Measurements from ENCODE around the gene SLC22A4. TPM values are rescaled to one million over a fixed set of nuclear protein-coding genes. Genes with fewer than 3 reads are reported as not detected.

SLC22A4 gene
- total and polyA plus RNA-seq, 3 experiments from 2014 or later, result 0.15 to 2.9 (median 2.6) TPM

DNA sequence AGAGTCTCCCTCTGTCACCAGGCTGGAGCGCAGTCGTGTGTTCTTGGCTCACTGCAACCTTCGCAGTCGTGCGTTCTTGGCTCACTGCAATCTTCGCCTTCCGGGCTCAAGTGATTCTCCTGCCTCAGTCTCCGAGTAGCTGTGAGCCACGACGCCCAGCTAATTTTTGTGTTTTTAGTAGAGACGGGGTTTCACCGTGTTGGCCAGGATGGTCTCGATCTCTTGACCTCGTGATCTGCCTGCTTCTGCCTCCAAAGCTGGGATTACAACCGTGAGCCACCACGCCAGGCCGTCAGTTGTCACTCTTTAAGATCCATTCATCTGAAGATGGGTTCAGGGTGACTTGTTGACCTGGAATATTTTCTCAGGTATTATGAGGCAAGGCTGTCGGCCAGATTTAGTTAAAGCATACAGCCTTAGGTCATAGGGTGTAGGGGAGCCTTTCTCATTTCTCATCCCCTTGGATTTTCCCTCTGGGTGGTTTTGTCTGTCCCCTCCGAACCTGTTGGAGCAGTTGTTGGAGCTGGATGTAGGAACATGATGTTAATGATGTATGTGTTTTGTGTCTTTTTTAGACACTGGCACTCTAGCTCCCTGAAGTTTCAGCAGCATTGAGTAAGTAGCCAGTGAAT, 76.9 kb downstream of the SLC22A4 start:
- H3K9me3 Mint-ChIP-seq, result no peaks in the 10 kb centered on the region
- H3K4me1 Mint-ChIP-seq, result peaks cover 17 to 30% (median 29%) of the 10 kb centered on the region in 3 donors
- H3K27ac ChIP-seq (ENCODE audit: low read depth, low read length), result peak overlapping the region; percentile 69
- DNase-seq, result no peak
- no peaks in the 10 kb centered on the region for H3K36me3 ChIP-seq (ENCODE audit: insufficient read depth, low read length)
- no peak overlapping the region for H3K4me3 ChIP-seq (ENCODE audit: low read length)
- no peaks in the 10 kb centered on the region for H3K9me3 ChIP-seq (ENCODE audit: low read length)
- no peaks in the 10 kb centered on the region for H3K27me3 ChIP-seq (ENCODE audit: insufficient read depth, low read length, poor library complexity, severe bottlenecking)
- ChIA-PET POLR2A (no interaction called here), CTCF (interaction anchor here (4.6 kb wide), 1 partner anchor 130 kb away, joined by 16 read pairs; no protein-coding TSS in a partner anchor)
- peak overlapping the region; percentile 67 to 92 (median 83) for H3K4me3 Mint-ChIP-seq
- H3K36me3 Mint-ChIP-seq, result peaks cover 0 to 1% (median 0%) of the 10 kb centered on the region in 3 donors
- peak overlapping the region; percentile 32 to 95 (median 62) for H3K27ac Mint-ChIP-seq
- H3K4me1 ChIP-seq (ENCODE audit: insufficient read depth, low read length), result peaks cover 27% of the 10 kb centered on the region
- no peaks in the 10 kb centered on the region for H3K27me3 Mint-ChIP-seq

DNA sequence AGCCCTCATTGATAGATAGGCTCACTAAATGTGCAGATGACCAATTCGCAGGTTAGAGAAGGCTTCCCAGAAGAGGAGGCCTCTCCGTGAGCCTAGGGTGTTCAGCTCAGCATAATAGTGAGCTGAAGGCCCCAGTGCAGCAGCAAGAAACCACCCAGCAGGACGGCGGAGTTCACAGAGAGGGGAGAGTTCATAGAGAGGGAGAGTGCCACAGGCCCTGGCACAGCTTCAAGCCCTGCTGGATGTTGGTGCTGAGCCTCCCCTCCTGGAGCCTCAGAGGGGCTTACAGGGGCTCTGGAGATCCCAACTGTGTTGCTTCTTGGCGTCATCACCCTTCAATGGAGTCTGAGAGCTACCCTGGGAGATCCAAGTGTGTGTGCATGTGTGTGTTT, 77.4 kb downstream of the SLC22A4 start:
- H3K27me3 Mint-ChIP-seq, result no peaks in the 10 kb centered on the region
- ChIA-PET CTCF (interaction anchor here (4.6 kb wide), 1 partner anchor 130 kb away, joined by 16 read pairs; no protein-coding TSS in a partner anchor), POLR2A (no interaction called here)
- no peak for DNase-seq
- H3K27ac ChIP-seq (ENCODE audit: low read depth, low read length), result no peak overlapping the region
- H3K4me1 ChIP-seq (ENCODE audit: insufficient read depth, low read length), result peaks cover 27% of the 10 kb centered on the region
- H3K36me3 Mint-ChIP-seq, result peaks cover 0 to 1% (median 0%) of the 10 kb centered on the region in 3 donors
- no peak overlapping the region for H3K4me3 ChIP-seq (ENCODE audit: low read length)
- no peaks in the 10 kb centered on the region for H3K36me3 ChIP-seq (ENCODE audit: insufficient read depth, low read length)
- no peaks in the 10 kb centered on the region for H3K9me3 Mint-ChIP-seq
- H3K4me1 Mint-ChIP-seq, result peaks cover 17 to 30% (median 29%) of the 10 kb centered on the region in 3 donors
- no peaks in the 10 kb centered on the region for H3K9me3 ChIP-seq (ENCODE audit: low read length)
- H3K4me3 Mint-ChIP-seq, result peak overlapping the region; percentile 67 to 92 (median 83)
- no peaks in the 10 kb centered on the region for H3K27me3 ChIP-seq (ENCODE audit: insufficient read depth, low read length, poor library complexity, severe bottlenecking)
- H3K27ac Mint-ChIP-seq, result peak overlapping the region in 4 of 8 donors; percentile 50 to 78 (median 70)

DNA sequence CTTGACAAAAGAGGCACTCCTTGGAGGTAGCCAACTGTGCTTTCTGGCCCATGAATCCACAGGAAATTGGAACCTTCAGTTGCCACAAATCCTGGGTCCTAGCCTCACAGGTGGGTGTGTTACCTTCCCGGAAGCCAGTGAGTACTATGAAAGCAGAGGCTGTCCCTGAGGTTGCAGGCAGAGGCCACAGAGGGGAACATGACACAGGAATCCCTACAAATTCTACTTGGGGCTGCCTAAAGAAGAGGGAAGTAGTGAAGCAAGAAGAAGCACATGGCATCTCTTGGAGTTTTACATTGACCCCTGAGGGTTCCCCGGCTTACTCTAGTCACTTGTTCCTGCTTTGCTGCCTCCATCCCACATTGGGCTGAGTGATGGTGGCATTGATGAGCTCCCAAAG, 77.9 kb downstream of the SLC22A4 start:
- Histone ChIP-seq H3K27me3 (ENCODE audit: insufficient read depth, low read length, poor library complexity, severe bottlenecking) (no peaks in the 10 kb centered on the region), H3K4me3 (ENCODE audit: low read length) (no peak overlapping the region), H3K27ac (ENCODE audit: low read depth, low read length) (no peak overlapping the region), H3K4me1 (ENCODE audit: insufficient read depth, low read length) (peaks cover 27% of the 10 kb centered on the region), H3K9me3 (ENCODE audit: low read length) (no peaks in the 10 kb centered on the region), H3K36me3 (ENCODE audit: insufficient read depth, low read length) (no peaks in the 10 kb centered on the region)
- Mint-ChIP-seq H3K27me3 (no peaks in the 10 kb centered on the region), H3K27ac (peak overlapping the region in 1 of 8 donors; percentile 64), H3K4me3 (peak overlapping the region in 1 of 7 donors; percentile 77), H3K36me3 (peaks cover 0 to 1% (median 0%) of the 10 kb centered on the region in 3 donors), H3K9me3 (no peaks in the 10 kb centered on the region), H3K4me1 (peaks cover 17 to 30% (median 29%) of the 10 kb centered on the region in 3 donors)
- POLR2A ChIA-PET, result no interaction called here
- CTCF ChIA-PET, result interaction anchor here (2.1 to 4.6 kb wide), 2 partner anchors 14 to 129 kb away, joined by 6 to 16 read pairs; no protein-coding TSS in a partner anchor
- no peak for DNase-seq

DNA sequence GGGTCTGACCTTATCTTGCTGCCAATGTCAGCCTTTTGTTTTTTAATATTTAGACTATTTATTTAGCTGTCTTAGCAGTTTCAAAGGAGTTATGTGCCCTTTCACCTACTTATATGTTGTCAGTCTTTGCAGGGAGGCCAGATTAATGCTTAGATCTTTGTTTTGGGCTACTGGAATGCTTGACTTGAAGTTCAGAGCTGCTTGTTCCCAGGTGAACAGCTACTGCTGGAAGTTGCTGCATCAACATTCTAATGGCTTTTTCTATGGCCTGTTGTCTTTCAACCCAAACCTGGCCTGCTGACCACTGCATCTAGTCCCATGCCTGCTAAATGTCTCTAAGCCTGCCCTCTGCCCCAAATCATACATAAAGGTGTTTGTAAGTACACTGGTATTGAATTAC, 78.3 kb downstream of the SLC22A4 start:
- H3K4me1 Mint-ChIP-seq, result peaks cover 17 to 30% (median 29%) of the 10 kb centered on the region in 3 donors
- no peaks in the 10 kb centered on the region for H3K27me3 ChIP-seq (ENCODE audit: insufficient read depth, low read length, poor library complexity, severe bottlenecking)
- H3K27ac ChIP-seq (ENCODE audit: low read depth, low read length), result no peak overlapping the region
- peaks cover 0 to 1% (median 0%) of the 10 kb centered on the region in 3 donors for H3K36me3 Mint-ChIP-seq
- H3K27me3 Mint-ChIP-seq, result no peaks in the 10 kb centered on the region
- H3K27ac Mint-ChIP-seq, result peak overlapping the region in 2 of 8 donors; percentile 38 to 64
- no peaks in the 10 kb centered on the region for H3K9me3 Mint-ChIP-seq
- ChIA-PET CTCF (interaction anchor here (2.1 to 4.6 kb wide), 2 partner anchors 14 to 129 kb away, joined by 6 to 16 read pairs; no protein-coding TSS in a partner anchor), POLR2A (no interaction called here)
- no peak for DNase-seq
- H3K9me3 ChIP-seq (ENCODE audit: low read length), result no peaks in the 10 kb centered on the region
- H3K4me3 Mint-ChIP-seq, result peak overlapping the region in 1 of 7 donors; percentile 77
- no peak overlapping the region for H3K4me3 ChIP-seq (ENCODE audit: low read length)
- H3K4me1 ChIP-seq (ENCODE audit: insufficient read depth, low read length), result peaks cover 27% of the 10 kb centered on the region
- no peaks in the 10 kb centered on the region for H3K36me3 ChIP-seq (ENCODE audit: insufficient read depth, low read length)

DNA sequence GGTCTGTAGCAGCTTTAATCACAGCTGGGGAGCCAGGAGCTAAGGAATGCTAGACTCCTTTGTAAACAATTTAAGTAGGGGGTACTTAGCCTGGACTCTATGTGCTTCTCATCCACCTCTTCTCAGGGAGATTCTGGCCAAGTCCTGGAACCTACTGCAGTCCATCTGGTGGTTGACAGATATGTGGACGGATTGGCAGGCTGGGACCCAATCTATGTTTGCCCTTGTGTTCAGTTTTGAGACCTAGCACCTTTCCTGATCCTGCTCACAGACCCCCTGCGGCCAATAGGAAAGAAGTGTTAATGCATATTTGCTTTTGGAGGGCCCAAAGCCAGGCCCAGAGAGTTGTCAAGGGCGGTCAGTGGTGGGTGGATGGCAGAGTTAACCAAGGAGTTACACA, 81.8 kb downstream of the SLC22A4 start:
- Histone ChIP-seq H3K27ac (ENCODE audit: low read depth, low read length) (no peak overlapping the region), H3K36me3 (ENCODE audit: insufficient read depth, low read length) (no peaks in the 10 kb centered on the region), H3K4me1 (ENCODE audit: insufficient read depth, low read length) (peaks cover 13% of the 10 kb centered on the region), H3K27me3 (ENCODE audit: insufficient read depth, low read length, poor library complexity, severe bottlenecking) (no peaks in the 10 kb centered on the region), H3K4me3 (ENCODE audit: low read length) (no peak overlapping the region), H3K9me3 (ENCODE audit: low read length) (no peaks in the 10 kb centered on the region)
- ChIA-PET POLR2A (no interaction called here), CTCF (interaction anchor here (0.8 to 1.3 kb wide), 2 partner anchors 11 to 124 kb away, joined by 4 read pairs; no protein-coding TSS in a partner anchor)
- peaks cover 6 to 17% (median 17%) of the 10 kb centered on the region in 3 donors for H3K4me1 Mint-ChIP-seq
- H3K27me3 Mint-ChIP-seq, result no peaks in the 10 kb centered on the region
- H3K9me3 Mint-ChIP-seq, result no peaks in the 10 kb centered on the region
- peaks cover 0 to 15% (median 0%) of the 10 kb centered on the region in 3 donors for H3K36me3 Mint-ChIP-seq
- H3K4me3 Mint-ChIP-seq, result no peak overlapping the region
- no peak overlapping the region for H3K27ac Mint-ChIP-seq
- DNase-seq, result no peak

DNA sequence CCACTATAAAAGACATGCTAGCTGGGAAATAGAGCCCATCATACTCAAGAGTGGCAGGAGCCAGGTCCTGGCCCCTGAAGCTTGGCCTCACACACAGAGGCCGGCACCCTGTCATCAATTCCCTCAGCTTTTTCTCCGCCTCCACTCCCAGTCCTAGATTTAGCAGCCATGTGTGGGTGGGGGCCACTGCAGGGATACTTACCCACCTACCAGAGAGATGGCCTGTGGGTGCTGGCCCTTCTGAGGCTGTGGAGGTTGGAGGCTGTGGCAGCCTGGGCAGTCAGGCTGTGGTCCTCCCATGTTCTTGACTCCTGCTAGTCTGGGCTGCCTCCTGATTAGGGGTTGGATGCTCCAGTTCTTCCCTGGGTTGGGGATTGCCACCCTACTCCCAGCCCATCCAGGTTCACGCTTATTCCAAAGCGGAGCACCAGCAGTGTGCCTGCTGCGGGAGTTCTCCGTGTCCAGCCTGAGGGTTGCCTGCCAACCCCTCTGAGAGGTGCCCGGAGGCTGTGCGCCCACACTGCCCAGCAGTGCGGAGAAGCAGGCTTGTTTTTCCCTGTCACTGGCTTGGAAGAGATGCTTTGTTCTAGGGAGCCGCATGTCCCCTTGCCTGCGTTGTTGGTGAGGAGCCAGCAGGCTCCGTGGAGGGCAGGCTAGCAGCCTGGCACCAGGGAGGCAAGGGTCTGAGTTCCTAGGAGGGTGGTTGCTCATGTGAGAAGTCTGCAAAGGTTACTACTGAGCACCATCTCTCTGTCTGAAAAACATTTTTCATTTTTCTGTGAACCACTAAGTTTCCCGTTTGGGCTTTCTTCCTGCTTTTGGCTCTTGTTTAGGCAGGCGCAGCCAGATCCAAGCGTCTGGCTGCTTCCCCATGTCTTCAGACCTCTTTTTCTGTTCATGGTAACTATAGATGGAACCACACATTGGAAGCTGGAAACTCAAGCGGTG, 82.8 kb downstream of the SLC22A4 start:
- no peak overlapping the region for H3K4me3 ChIP-seq (ENCODE audit: low read length)
- no peak for DNase-seq
- H3K36me3 ChIP-seq (ENCODE audit: insufficient read depth, low read length), result no peaks in the 10 kb centered on the region
- Mint-ChIP-seq H3K27ac (peak overlapping the region in 1 of 8 donors; percentile 84), H3K36me3 (peaks cover 0 to 15% (median 0%) of the 10 kb centered on the region in 3 donors), H3K4me1 (peaks cover 0 to 7% (median 6%) of the 10 kb centered on the region in 3 donors), H3K4me3 (no peak overlapping the region), H3K27me3 (no peaks in the 10 kb centered on the region), H3K9me3 (no peaks in the 10 kb centered on the region)
- CTCF ChIA-PET, result interaction anchor here (0.8 kb wide), 2 partner anchors 123 to 443 kb away, joined by 3 to 4 read pairs; no protein-coding TSS in a partner anchor
- no peaks in the 10 kb centered on the region for H3K9me3 ChIP-seq (ENCODE audit: low read length)
- POLR2A ChIA-PET, result no interaction called here
- no peaks in the 10 kb centered on the region for H3K27me3 ChIP-seq (ENCODE audit: insufficient read depth, low read length, poor library complexity, severe bottlenecking)
- H3K4me1 ChIP-seq (ENCODE audit: insufficient read depth, low read length), result peaks cover 4% of the 10 kb centered on the region
- H3K27ac ChIP-seq (ENCODE audit: low read depth, low read length), result no peak overlapping the region

DNA sequence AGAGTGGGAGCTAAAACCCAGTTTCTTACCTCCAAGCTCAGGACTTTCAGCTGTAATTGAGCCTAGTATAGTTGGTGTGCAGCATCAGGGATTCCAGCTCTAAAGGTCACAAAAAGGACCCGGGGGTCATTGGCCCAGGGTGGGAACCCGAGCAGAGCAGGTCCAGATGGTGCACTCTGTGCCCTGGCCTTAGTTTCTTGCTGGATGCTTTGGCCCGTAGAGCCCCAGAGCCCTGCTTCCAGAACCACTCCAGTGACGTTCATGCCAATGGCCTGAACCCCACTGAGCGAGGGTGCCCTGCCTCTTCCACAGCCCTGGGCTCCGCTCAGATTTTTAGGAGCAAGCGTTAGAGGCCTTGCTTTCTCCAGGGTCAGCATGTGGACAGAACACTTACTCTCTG, 83.5 kb downstream of the SLC22A4 start:
- Histone ChIP-seq H3K36me3 (ENCODE audit: insufficient read depth, low read length) (no peaks in the 10 kb centered on the region), H3K4me3 (ENCODE audit: low read length) (no peak overlapping the region), H3K9me3 (ENCODE audit: low read length) (no peaks in the 10 kb centered on the region), H3K27ac (ENCODE audit: low read depth, low read length) (no peak overlapping the region), H3K27me3 (ENCODE audit: insufficient read depth, low read length, poor library complexity, severe bottlenecking) (no peaks in the 10 kb centered on the region), H3K4me1 (ENCODE audit: insufficient read depth, low read length) (no peaks in the 10 kb centered on the region)
- H3K36me3 Mint-ChIP-seq, result peaks cover 0 to 15% (median 0%) of the 10 kb centered on the region in 3 donors
- no peaks in the 10 kb centered on the region for H3K9me3 Mint-ChIP-seq
- DNase-seq, result no peak
- no peak overlapping the region for H3K4me3 Mint-ChIP-seq
- no peaks in the 10 kb centered on the region for H3K27me3 Mint-ChIP-seq
- H3K27ac Mint-ChIP-seq, result no peak overlapping the region
- no peaks in the 10 kb centered on the region for H3K4me1 Mint-ChIP-seq
- ChIA-PET CTCF (interaction anchor here (0.8 kb wide), 1 partner anchor 443 kb away, joined by 3 read pairs; no protein-coding TSS in a partner anchor), POLR2A (no interaction called here)

Measured in CD8-positive, alpha-beta memory T cell (primary cell).